Endothelial cell of umbilical vein (primary cell): ENCODE measurements around the gene RUNX2. TPM values are rescaled to one million over a fixed set of nuclear protein-coding genes. Genes with fewer than 3 reads are reported as not detected.

Experiments
- BruUV-seq: library from RNA; stranded (reverse); fragments of 400-500 nt; replicated peaks from 2 replicates; lab custom pipeline; 2021; lab: Mats Ljungman, UMichigan
- CTCF ChIA-PET: fragments of 300-600, 350-600 bp; sonication (Branson Sonifier 250); formaldehyde crosslinking; loops from one replicate; lab custom pipeline; 2021; ENCODE audit warnings: antibody characterized with exemption, inconsistent platforms; lab: Charles Lee
- POLR2A ChIA-PET: fragments of 300-600, 350-600 bp; sonication (Branson Sonifier 250); formaldehyde crosslinking; loops from one replicate; lab custom pipeline; 2021; ENCODE audit warnings: antibody characterized with exemption, inconsistent platforms; lab: Charles Lee
- DNase-seq: peaks from one replicate; pipeline ENCODE4 v3.0.0-alpha.2; 2011; ENCODE audit warnings: low read depth, low spot score
- FAIRE-seq: peaks from 2 replicates; lab custom pipeline; 2011; peaks lifted over from hg19 to GRCh38; lab: Jason Lieb, UNC
- H2AFZ ChIP-seq: 2 replicates; pipeline ENCODE4 v1.6.0; 2012; ENCODE audit warnings: low read depth, low read length, control low read depth, inconsistent platforms
- H3K27ac ChIP-seq: 2 replicates; pipeline ENCODE4 v1.5.1; 2011; ENCODE audit warnings: low read depth, mild to moderate bottlenecking, control low read depth, low read length, moderate library complexity; ENCODE audit not compliant: insufficient read depth
- H3K27me3 ChIP-seq, 2 experiments: 2 replicates each; pipeline versions ENCODE4 v1.6.0 to v1.6.1; 2011; ENCODE audit warnings: low read length in 2 of 2, mixed read lengths in 1 of 2; ENCODE audit not compliant: control insufficient read depth in 2 of 2, insufficient read depth in 2 of 2
- H3K36me3 ChIP-seq, 2 experiments: 2 replicates in 1 of 2; 3 replicates in 1 of 2; pipeline ENCODE4 v1.5.1; 2011; ENCODE audit warnings: low read length in 2 of 2, mild to moderate bottlenecking in 1 of 2, moderate library complexity in 1 of 2; ENCODE audit not compliant: control insufficient read depth in 2 of 2, insufficient read depth in 2 of 2; ENCODE audit errors: extremely low read depth in 1 of 2
- H3K4me1 ChIP-seq: 3 replicates; pipeline ENCODE4 v1.5.1; 2011; ENCODE audit warnings: mild to moderate bottlenecking, low read length; ENCODE audit not compliant: control insufficient read depth, insufficient read depth; ENCODE audit errors: extremely low read depth
- H3K4me2 ChIP-seq: 2 replicates; pipeline ENCODE4 v1.6.1; 2011; ENCODE audit warnings: low read length, control low read depth, mixed read lengths; ENCODE audit not compliant: insufficient read depth
- H3K4me3 ChIP-seq, 3 experiments: fragments of 200-600 bp in 1 of 3; sonication (generic), shearing (Covaris generic) in 1 of 3; replicated peaks in 1 of 3; 2 replicates each; pipeline ENCODE4 v1.5.1; 2011 to 2016; ENCODE audit warnings: control low read depth in 3 of 3, low read length in 3 of 3, mild to moderate bottlenecking in 2 of 3, inconsistent platforms in 1 of 3, low read depth in 1 of 3, moderate library complexity in 1 of 3; ENCODE audit not compliant: insufficient read depth in 1 of 3
- H3K79me2 ChIP-seq: 2 replicates; pipeline ENCODE4 v1.6.0; 2012; ENCODE audit warnings: low read length, inconsistent platforms; ENCODE audit not compliant: control insufficient read depth, insufficient read depth
- H3K9ac ChIP-seq: replicated peaks from 2 replicates; pipeline ENCODE3; 2011; ENCODE audit warnings: low read length, control low read depth; ENCODE audit not compliant: insufficient read depth; ENCODE audit errors: extremely low read depth
- H3K9me1 ChIP-seq: replicated peaks from 3 replicates; pipeline ENCODE4 v1.6.0; 2011; ENCODE audit warnings: mild to moderate bottlenecking, low read length; ENCODE audit not compliant: control insufficient read depth, insufficient read depth; ENCODE audit errors: extremely low read depth
- H3K9me3 ChIP-seq: replicated peaks from 2 replicates; pipeline ENCODE4 v1.5.1; 2012; ENCODE audit warnings: low read length, inconsistent platforms; ENCODE audit not compliant: control insufficient read depth, insufficient read depth
- H4K20me1 ChIP-seq: replicated peaks from 2 replicates; pipeline ENCODE3; 2011; ENCODE audit warnings: mild to moderate bottlenecking, low read length; ENCODE audit not compliant: control insufficient read depth, insufficient read depth; ENCODE audit errors: extremely low read depth
- CTCF ChIP-seq, 2 donors: IDR thresholded peaks; 1 replicate in 1 of 2; 2 replicates in 1 of 2; pipeline ENCODE4 v1.5.1; 2011; ENCODE audit warnings: low read length in 2 of 2, mild to moderate bottlenecking in 2 of 2, moderate library complexity in 2 of 2, control low read depth in 1 of 2, inconsistent platforms in 1 of 2, low read depth in 1 of 2; ENCODE audit not compliant: insufficient read depth in 1 of 2; ENCODE audit errors: extremely low read depth in 1 of 2
- EZH2 ChIP-seq: IDR thresholded peaks from 2 replicates; pipeline ENCODE4 v1.6.1; 2012; ENCODE audit warnings: borderline replicate concordance, low read depth, mild to moderate bottlenecking, moderate library complexity, low read length, inconsistent platforms; ENCODE audit not compliant: severe bottlenecking
- FOS ChIP-seq: IDR thresholded peaks from 2 replicates; pipeline ENCODE4 v1.6.1; 2011; ENCODE audit warnings: mild to moderate bottlenecking, low read length, moderate library complexity, borderline replicate concordance; ENCODE audit not compliant: insufficient read depth
- GATA2 ChIP-seq: IDR thresholded peaks from 2 replicates; pipeline ENCODE4 v1.7.0; 2011; ENCODE audit warnings: low read depth, mild to moderate bottlenecking, moderate library complexity, mixed read lengths, low read length; ENCODE audit not compliant: insufficient read length, insufficient read depth
- JUN ChIP-seq: IDR thresholded peaks from 2 replicates; pipeline ENCODE4 v1.6.1; 2011; ENCODE audit warnings: borderline replicate concordance, low read depth; ENCODE audit not compliant: insufficient read length, insufficient read depth
- MYC ChIP-seq: IDR thresholded peaks from one replicate; pipeline ENCODE4 v1.6.1; 2011; ENCODE audit warnings: mild to moderate bottlenecking, low read depth, low read length
- POLR2A ChIP-seq: IDR thresholded peaks from 2 replicates; pipeline ENCODE4 v1.6.1; 2012; ENCODE audit warnings: low read depth, mild to moderate bottlenecking, control low read depth, low read length
- POLR2AphosphoS5 ChIP-seq: IDR thresholded peaks from 2 replicates; pipeline ENCODE4 v1.6.1; 2012; ENCODE audit warnings: low read depth, mild to moderate bottlenecking, control low read depth, low read length, moderate library complexity; ENCODE audit not compliant: insufficient read depth
- dilution Hi-C: fragments of 300-500 bp; cut with MboI; formaldehyde crosslinking; loops from one replicate; pipeline ENCODE4 v1.15.0; 2019; ENCODE audit warnings: low sequenced_read_pairs; ENCODE audit not compliant: extremely low pct_ligation_motif_present
- intact Hi-C: fragments of 100-400 bp; cut with micrococcal nuclease; formaldehyde crosslinking; loops from one replicate; pipeline ENCODE4 v1.10.0; 2022
- polyA plus RNA-seq, 4 experiments: library from polyadenylated mRNA; depleted of rRNA in 3 of 4; stranded (reverse) in 3 of 4; unstranded in 1 of 4; fragments of >200 nt; gene quantifications; 2 replicates each; pipeline versions ENCODE4 v1.2.1 to v1.2.3, GENCODE V29; 2011 to 2012; ENCODE audit warnings: missing spikeins in 1 of 4
- total RNA-seq: library from RNA; stranded (reverse); gene quantifications from 2 replicates; pipeline ENCODE4 v1.2.3, GENCODE V29; 2021
- TF ChIP-seq, protein P1 (sequence below): IDR thresholded peaks from 2 replicates; pipeline ENCODE4 v1.6.1; 2011; ENCODE audit not compliant: insufficient read depth, insufficient read length

Gene RUNX2
- total and polyA plus RNA-seq, 2 donors (not counting 3 experiments of a cell fraction or from before 2014, with no cell fraction given) = 0.06 TPM; not detected in 1

- H3K79me2 ChIP-seq = no peaks in the 10 kb centered on the region
- H3K9me3 ChIP-seq = no peaks in the 10 kb centered on the region
- H4K20me1 ChIP-seq = no peaks in the 10 kb centered on the region
- DNase-seq = no peak
- H3K9ac ChIP-seq = no peak overlapping the region
- H3K9me1 ChIP-seq = no peaks in the 10 kb centered on the region
- H2AFZ ChIP-seq = no peak overlapping the region
- H3K4me3 ChIP-seq = no peak overlapping the region
- no peaks in the 10 kb centered on the region for H3K36me3 ChIP-seq
- no TSS peak for BruUV-seq
- peaks cover 1 to 3% of the 10 kb centered on the region in 2 experiments for H3K27me3 ChIP-seq
- intact Hi-C loops (no loop called here), dilution Hi-C loops (no loop called here)
- H3K4me1 ChIP-seq = no peaks in the 10 kb centered on the region
- no peak for TF ChIP-seq JUN
- no peak for TF ChIP-seq MYC
- TF ChIP-seq CTCF (IDR thresholded peaks at IDR 0.05; ENCODE audit: extremely low read depth in 1 of 2, insufficient read depth in 1 of 2, low read depth in 1 of 2, low read length in 2 of 2) = no peak
- TF ChIP-seq EZH2 = no peak
- TF ChIP-seq, protein P1, sequence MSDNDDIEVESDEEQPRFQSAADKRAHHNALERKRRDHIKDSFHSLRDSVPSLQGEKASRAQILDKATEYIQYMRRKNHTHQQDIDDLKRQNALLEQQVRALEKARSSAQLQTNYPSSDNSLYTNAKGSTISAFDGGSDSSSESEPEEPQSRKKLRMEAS = no peak
- TF ChIP-seq GATA2 = no peak
- TF ChIP-seq POLR2AphosphoS5 = no peak
- TF ChIP-seq FOS = no peak
- TF ChIP-seq POLR2A = no peak
- no peak overlapping the region for H3K4me2 ChIP-seq
- CTCF ChIA-PET = interaction anchor here (1.0 to 1.6 kb wide), 2 partner anchors 40 to 90 kb away, joined by 4 read pairs; no protein-coding TSS in a partner anchor
- no peak overlapping the region for H3K27ac ChIP-seq
- no peak for FAIRE-seq
- POLR2A ChIA-PET = no interaction called here
These were observed 296.1 kb downstream of the RUNX2 start for GRCh38 chr6:45624228-45624627.
